ENCODE results near the gene CSNK1G1.

CSNK1G1 gene

GRCh38 chr15:64127521-64128270, 228.3 kb downstream of the CSNK1G1 start:
- no peak overlapping the region for H3K4me2 ChIP-seq (ENCODE audit: low read depth, low read length)
- H3K27ac ChIP-seq (ENCODE audit: low read length), result no peak overlapping the region
- no peaks in the 10 kb centered on the region for H3K27me3 ChIP-seq (replicated peaks; ENCODE audit: insufficient read depth, low read length)
- H3F3A ChIP-seq (ENCODE audit: insufficient read depth, low read length), result no peaks in the 10 kb centered on the region
- no peak for TF ChIP-seq CTCF (IDR thresholded peaks at IDR 0.05; ENCODE audit: low read length)
- no peak for TF ChIP-seq EZH2phosphoT487 (IDR thresholded peaks at IDR 0.05; ENCODE audit: low read length)
- no peak for TF ChIP-seq EZH2 (optimal IDR thresholded peaks at IDR 0.05; ENCODE audit: low read depth, low read length)
- no peaks in the 10 kb centered on the region for H3K9me3 ChIP-seq (replicated peaks; ENCODE audit: insufficient read depth, low read length)
- no peaks in the 10 kb centered on the region for H3K9me2 ChIP-seq (replicated peaks; ENCODE audit: insufficient read depth, low read length)
- no peaks in the 10 kb centered on the region for H3K79me2 ChIP-seq (ENCODE audit: low read length)
- no peak overlapping the region for H3K9ac ChIP-seq (ENCODE audit: low read length)
- no peaks in the 10 kb centered on the region for H4K20me1 ChIP-seq (ENCODE audit: insufficient read depth, low read length)
- H3K4me3 ChIP-seq (ENCODE audit: low read length), result no peak overlapping the region
- no peak overlapping the region for H2AFZ ChIP-seq (ENCODE audit: low read length)
- H3K4me1 ChIP-seq (ENCODE audit: low read length), result no peaks in the 10 kb centered on the region
- peaks cover 12% of the 10 kb centered on the region; the same call in 1 of the 2 replicates for H3K36me3 ChIP-seq (replicated peaks; ENCODE audit: insufficient read depth, low read length)
- DNase-seq, result no peak

- H3K36me3 ChIP-seq (replicated peaks; ENCODE audit: insufficient read depth, low read length), result peaks cover 12% of the 10 kb centered on the region; the same call in 1 of the 2 replicates
- H3K4me1 ChIP-seq (ENCODE audit: low read length), result no peaks in the 10 kb centered on the region
- H3K9me3 ChIP-seq (replicated peaks; ENCODE audit: insufficient read depth, low read length), result no peaks in the 10 kb centered on the region
- H3F3A ChIP-seq (ENCODE audit: insufficient read depth, low read length), result no peaks in the 10 kb centered on the region
- no peaks in the 10 kb centered on the region for H3K27me3 ChIP-seq (replicated peaks; ENCODE audit: insufficient read depth, low read length)
- H3K4me3 ChIP-seq (ENCODE audit: low read length), result no peak overlapping the region
- no peak for DNase-seq
- H4K20me1 ChIP-seq (ENCODE audit: insufficient read depth, low read length), result no peaks in the 10 kb centered on the region
- no peak overlapping the region for H3K27ac ChIP-seq (ENCODE audit: low read length)
- no peak overlapping the region for H3K4me2 ChIP-seq (ENCODE audit: low read depth, low read length)
- H2AFZ ChIP-seq (ENCODE audit: low read length), result no peak overlapping the region
- H3K9me2 ChIP-seq (replicated peaks; ENCODE audit: insufficient read depth, low read length), result no peaks in the 10 kb centered on the region
- no peaks in the 10 kb centered on the region for H3K79me2 ChIP-seq (ENCODE audit: low read length)
- TF ChIP-seq EZH2 (optimal IDR thresholded peaks at IDR 0.05; ENCODE audit: low read depth, low read length) (no peak), EZH2phosphoT487 (IDR thresholded peaks at IDR 0.05; ENCODE audit: low read length) (no peak), CTCF (IDR thresholded peaks at IDR 0.05; ENCODE audit: low read length) (no peak)
- H3K9ac ChIP-seq (ENCODE audit: low read length), result no peak overlapping the region
Observed at GRCh38 chr15:64125978-64126377, 230.0 kb downstream of the CSNK1G1 start.

- no peak for DNase-seq
- Histone ChIP-seq H3K9ac (ENCODE audit: low read length) (no peak overlapping the region), H3K27ac (ENCODE audit: low read length) (no peak overlapping the region), H3K27me3 (replicated peaks; ENCODE audit: insufficient read depth, low read length) (no peaks in the 10 kb centered on the region), H3K4me2 (ENCODE audit: low read depth, low read length) (no peak overlapping the region), H3K9me2 (replicated peaks; ENCODE audit: insufficient read depth, low read length) (no peaks in the 10 kb centered on the region), H4K20me1 (ENCODE audit: insufficient read depth, low read length) (no peaks in the 10 kb centered on the region), H3F3A (ENCODE audit: insufficient read depth, low read length) (no peaks in the 10 kb centered on the region), H3K9me3 (replicated peaks; ENCODE audit: insufficient read depth, low read length) (no peaks in the 10 kb centered on the region), H2AFZ (ENCODE audit: low read length) (no peak overlapping the region), H3K4me3 (ENCODE audit: low read length) (no peak overlapping the region), H3K4me1 (ENCODE audit: low read length) (no peaks in the 10 kb centered on the region), H3K79me2 (ENCODE audit: low read length) (no peaks in the 10 kb centered on the region), H3K36me3 (replicated peaks; ENCODE audit: insufficient read depth, low read length) (peaks cover 12% of the 10 kb centered on the region; the same call in 1 of the 2 replicates)
- TF ChIP-seq EZH2 (optimal IDR thresholded peaks at IDR 0.05; ENCODE audit: low read depth, low read length) (no peak), CTCF (IDR thresholded peaks at IDR 0.05; ENCODE audit: low read length) (no peak), EZH2phosphoT487 (IDR thresholded peaks at IDR 0.05; ENCODE audit: low read length) (no peak)
Observed at GRCh38 chr15:64122936-64123351, 233.0 kb downstream of the CSNK1G1 start.
